ENCODE data around the gene ANO6. TPM values are rescaled to one million over a fixed set of nuclear protein-coding genes. Genes with fewer than 3 reads are reported as not detected.
A peak's percentile ranks its signal among the peaks of the same experiment; 100 is the strongest.
"Not testable (repeated sequence)": the region's sequence is repeated elsewhere in the genome, so short reads cannot be mapped to it uniquely, and the experiment has no call there.

Gene ANO6
- total RNA-seq, 1 experiment from 2014 or later: 18.1 TPM

- Histone ChIP-seq H3K27ac (ENCODE audit: low read length) (no peak overlapping the region), H3F3A (ENCODE audit: low read length, unreplicated experiment) (no peaks in the 10 kb centered on the region), H3K9me2 (replicated peaks; ENCODE audit: low read length) (no peaks in the 10 kb centered on the region), H3K9me3 (ENCODE audit: low read length) (no peaks in the 10 kb centered on the region), H3K4me3 (ENCODE audit: low read length) (no peak overlapping the region), H3K4me2 (ENCODE audit: low read length) (no peak overlapping the region), H3K4me1 (ENCODE audit: insufficient read depth, low read length) (peaks cover 2% of the 10 kb centered on the region; the same call in 1 of the 2 replicates), H3K9ac (ENCODE audit: low read length) (no peak overlapping the region), H4K20me1 (ENCODE audit: low read length) (no peaks in the 10 kb centered on the region), H3K36me3 (ENCODE audit: low read depth, low read length) (no peaks in the 10 kb centered on the region), H2AFZ (ENCODE audit: low read length) (no peak overlapping the region), H3K27me3 (ENCODE audit: low read length) (no peaks in the 10 kb centered on the region), H3K79me2 (ENCODE audit: low read length) (no peaks in the 10 kb centered on the region)
- ChIA-PET CTCF (no interaction called here), POLR2A (ENCODE audit: unreplicated experiment) (no interaction called here)
- no TSS peak for BruUV-seq (replicated peaks)
- intact Hi-C loops (cut with micrococcal nuclease): no loop called here
- DNase-seq (peak; percentile 25), ATAC-seq (no peak; the same call in 1 of the 2 replicates)
- TF ChIP-seq EZH2phosphoT487 (IDR thresholded peaks at IDR 0.05; ENCODE audit: borderline replicate concordance, low read length) (no peak), EZH2 (IDR thresholded peaks at IDR 0.05; ENCODE audit: low read length, unreplicated experiment) (no peak), CTCF (conservative IDR thresholded peaks at IDR 0.05; ENCODE audit: low read depth, low read length) (no peak)
These were observed 44.4 kb downstream of the ANO6 start for GRCh38 chr12:45260104-45260815.

GRCh38 chr12:45260854-45261253 is 45.0 kb downstream of the ANO6 start:
- Histone ChIP-seq H3K27me3 (ENCODE audit: low read length) (no peaks in the 10 kb centered on the region), H3F3A (ENCODE audit: low read length, unreplicated experiment) (no peaks in the 10 kb centered on the region), H4K20me1 (ENCODE audit: low read length) (no peaks in the 10 kb centered on the region), H3K4me1 (ENCODE audit: insufficient read depth, low read length) (no peaks in the 10 kb centered on the region; the same call in 1 of the 2 replicates), H3K4me2 (ENCODE audit: low read length) (no peak overlapping the region), H3K9me2 (replicated peaks; ENCODE audit: low read length) (no peaks in the 10 kb centered on the region), H3K36me3 (ENCODE audit: low read depth, low read length) (no peaks in the 10 kb centered on the region), H3K9me3 (ENCODE audit: low read length) (no peaks in the 10 kb centered on the region), H3K79me2 (ENCODE audit: low read length) (no peaks in the 10 kb centered on the region), H2AFZ (ENCODE audit: low read length) (no peak overlapping the region), H3K27ac (ENCODE audit: low read length) (no peak overlapping the region), H3K4me3 (ENCODE audit: low read length) (no peak overlapping the region), H3K9ac (ENCODE audit: low read length) (no peak overlapping the region)
- POLR2A ChIA-PET (ENCODE audit: unreplicated experiment): no interaction called here
- CTCF ChIA-PET: no interaction called here
- no peak for DNase-seq
- ATAC-seq: no peak
- intact Hi-C loops (cut with micrococcal nuclease): no loop called here
- no peak for TF ChIP-seq EZH2 (IDR thresholded peaks at IDR 0.05; ENCODE audit: low read length, unreplicated experiment)
- no peak for TF ChIP-seq CTCF (conservative IDR thresholded peaks at IDR 0.05; ENCODE audit: low read depth, low read length)
- TF ChIP-seq EZH2phosphoT487 (IDR thresholded peaks at IDR 0.05; ENCODE audit: borderline replicate concordance, low read length): no peak
- BruUV-seq (replicated peaks): no TSS peak

- H3K4me3 ChIP-seq (ENCODE audit: low read length); H3K4me1 ChIP-seq (ENCODE audit: insufficient read depth, low read length); H3K4me2 ChIP-seq (ENCODE audit: low read length); H3K36me3 ChIP-seq (ENCODE audit: low read depth, low read length); H2AFZ ChIP-seq (ENCODE audit: low read length); intact Hi-C loops (cut with micrococcal nuclease); H4K20me1 ChIP-seq (ENCODE audit: low read length); H3K9me2 ChIP-seq (replicated peaks; ENCODE audit: low read length); H3F3A ChIP-seq (ENCODE audit: low read length, unreplicated experiment); BruUV-seq (replicated peaks); ATAC-seq; H3K79me2 ChIP-seq (ENCODE audit: low read length); H3K9me3 ChIP-seq (ENCODE audit: low read length); H3K27ac ChIP-seq (ENCODE audit: low read length); DNase-seq; H3K9ac ChIP-seq (ENCODE audit: low read length); H3K27me3 ChIP-seq (ENCODE audit: low read length): not testable (repeated sequence)
- POLR2A ChIA-PET (ENCODE audit: unreplicated experiment): interaction anchor here (0.6 kb wide), 1 partner anchor 584 kb away, joined by 6 read pairs; no protein-coding TSS in a partner anchor
- CTCF ChIA-PET: interaction anchor here (0.7 kb wide), 1 partner anchor 8 kb away, joined by 10 read pairs; no protein-coding TSS in a partner anchor
These were observed 46.3 kb downstream of the ANO6 start for GRCh38 chr12:45262185-45262584.

Measured in PC-3 (cell line).